Measurements from ENCODE around the gene ZNF862.

The ZNF862 gene

DNA sequence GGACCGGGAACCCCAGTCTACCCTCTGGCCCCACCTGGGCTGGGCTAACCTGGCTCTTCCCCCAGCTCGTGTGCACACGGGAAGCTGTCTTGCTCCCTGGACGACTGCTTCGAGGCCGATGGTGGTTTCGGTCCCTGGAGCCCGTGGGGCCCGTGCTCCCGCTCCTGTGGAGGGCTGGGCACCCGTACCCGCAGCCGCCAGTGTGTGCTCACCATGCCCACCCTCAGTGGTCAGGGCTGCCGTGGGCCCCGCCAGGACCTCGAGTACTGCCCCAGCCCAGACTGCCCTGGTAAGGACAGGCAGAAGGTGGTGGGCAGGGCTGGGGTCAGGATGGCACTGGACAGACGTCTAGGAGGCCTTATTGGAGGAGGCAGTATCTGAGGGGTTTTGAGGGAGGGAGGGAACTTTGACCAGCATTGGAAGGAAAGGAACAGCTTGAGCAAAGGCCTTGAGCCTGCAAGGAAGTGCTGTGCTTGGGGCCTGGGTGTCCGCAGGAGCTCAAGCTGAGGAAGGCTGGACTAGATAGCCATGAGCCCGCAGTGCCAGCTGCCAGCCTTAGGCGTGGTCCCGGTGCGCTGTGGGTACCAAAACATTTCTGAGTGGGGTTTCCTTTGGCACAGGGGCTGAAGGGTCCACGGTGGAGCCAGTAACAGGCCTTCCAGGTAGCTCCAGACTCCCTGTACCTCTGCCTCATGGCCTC lies 20.2 kb upstream of the ZNF862 start:
- DNase-seq (ENCODE audit: low spot score) = no peak
- TF ChIP-seq, protein P1, sequence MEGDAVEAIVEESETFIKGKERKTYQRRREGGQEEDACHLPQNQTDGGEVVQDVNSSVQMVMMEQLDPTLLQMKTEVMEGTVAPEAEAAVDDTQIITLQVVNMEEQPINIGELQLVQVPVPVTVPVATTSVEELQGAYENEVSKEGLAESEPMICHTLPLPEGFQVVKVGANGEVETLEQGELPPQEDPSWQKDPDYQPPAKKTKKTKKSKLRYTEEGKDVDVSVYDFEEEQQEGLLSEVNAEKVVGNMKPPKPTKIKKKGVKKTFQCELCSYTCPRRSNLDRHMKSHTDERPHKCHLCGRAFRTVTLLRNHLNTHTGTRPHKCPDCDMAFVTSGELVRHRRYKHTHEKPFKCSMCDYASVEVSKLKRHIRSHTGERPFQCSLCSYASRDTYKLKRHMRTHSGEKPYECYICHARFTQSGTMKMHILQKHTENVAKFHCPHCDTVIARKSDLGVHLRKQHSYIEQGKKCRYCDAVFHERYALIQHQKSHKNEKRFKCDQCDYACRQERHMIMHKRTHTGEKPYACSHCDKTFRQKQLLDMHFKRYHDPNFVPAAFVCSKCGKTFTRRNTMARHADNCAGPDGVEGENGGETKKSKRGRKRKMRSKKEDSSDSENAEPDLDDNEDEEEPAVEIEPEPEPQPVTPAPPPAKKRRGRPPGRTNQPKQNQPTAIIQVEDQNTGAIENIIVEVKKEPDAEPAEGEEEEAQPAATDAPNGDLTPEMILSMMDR (IDR thresholded peaks at IDR 0.05; ENCODE audit: extremely low read depth, insufficient read depth, missing control alignments) = no peak
- in situ Hi-C loops (cut with MboI; ENCODE audit: low pct_unique_long_range_greater_than_20kb, low sequenced_read_pairs, unreplicated experiment) = no loop called here

DNA sequence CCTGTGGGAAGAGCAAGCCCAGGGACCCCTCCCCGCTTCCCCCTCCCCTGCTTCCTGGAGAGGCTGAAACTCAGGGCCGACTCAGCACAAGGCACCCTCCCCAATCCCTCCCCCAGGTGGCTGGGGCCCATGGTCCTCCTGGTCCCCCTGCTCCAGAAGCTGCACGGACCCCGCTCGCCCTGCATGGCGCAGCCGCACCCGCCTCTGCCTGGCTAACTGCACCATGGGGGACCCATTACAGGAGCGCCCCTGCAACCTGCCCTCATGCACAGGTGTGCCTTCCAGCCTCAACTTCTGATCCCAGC lies 19.7 kb upstream of the ZNF862 start:
- TF ChIP-seq, protein P1 (IDR thresholded peaks at IDR 0.05; ENCODE audit: extremely low read depth, insufficient read depth, missing control alignments) = no peak
- in situ Hi-C loops (cut with MboI; ENCODE audit: low pct_unique_long_range_greater_than_20kb, low sequenced_read_pairs, unreplicated experiment) = no loop called here
- DNase-seq (ENCODE audit: low spot score) = no peak

DNA sequence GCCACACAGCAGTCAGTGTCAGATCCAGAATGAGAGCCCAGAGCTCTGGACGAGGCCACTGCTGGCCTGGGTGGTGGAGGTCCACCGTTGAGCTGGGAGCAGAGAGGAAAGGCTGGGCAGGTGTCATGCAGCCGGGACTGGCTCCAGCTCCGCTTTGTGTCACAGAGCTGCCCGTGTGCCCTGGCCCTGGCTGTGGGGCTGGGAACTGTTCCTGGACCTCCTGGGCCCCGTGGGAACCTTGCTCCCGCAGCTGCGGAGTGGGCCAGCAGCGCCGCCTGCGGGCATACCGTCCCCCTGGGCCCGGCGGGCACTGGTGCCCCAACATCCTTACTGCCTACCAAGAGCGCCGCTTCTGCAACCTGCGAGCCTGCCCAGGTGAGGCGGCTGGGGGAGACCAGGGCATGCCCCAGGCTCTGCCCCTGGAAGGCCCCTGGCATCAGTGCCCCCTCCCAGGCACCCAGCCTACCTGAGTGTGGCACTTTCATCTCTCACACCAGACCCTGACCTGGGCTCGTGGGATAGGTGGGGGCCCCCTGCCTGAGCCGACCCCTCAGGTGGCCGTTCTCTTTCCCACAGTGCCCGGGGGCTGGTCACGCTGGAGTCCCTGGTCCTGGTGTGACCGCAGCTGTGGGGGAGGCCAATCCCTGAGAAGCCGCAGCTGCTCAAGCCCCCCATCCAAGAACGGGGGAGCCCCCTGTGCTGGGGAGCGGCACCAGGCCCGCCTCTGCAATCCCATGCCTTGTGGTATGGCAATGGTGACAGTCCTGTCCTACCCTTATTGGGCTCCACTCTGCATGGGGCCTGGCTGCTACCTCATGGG lies 18.8 kb upstream of the ZNF862 start:
- in situ Hi-C loops (cut with MboI; ENCODE audit: low pct_unique_long_range_greater_than_20kb, low sequenced_read_pairs, unreplicated experiment) = no loop called here
- TF ChIP-seq, protein P1 (IDR thresholded peaks at IDR 0.05; ENCODE audit: extremely low read depth, insufficient read depth, missing control alignments) = no peak
- no peak for DNase-seq (ENCODE audit: low spot score)

DNA sequence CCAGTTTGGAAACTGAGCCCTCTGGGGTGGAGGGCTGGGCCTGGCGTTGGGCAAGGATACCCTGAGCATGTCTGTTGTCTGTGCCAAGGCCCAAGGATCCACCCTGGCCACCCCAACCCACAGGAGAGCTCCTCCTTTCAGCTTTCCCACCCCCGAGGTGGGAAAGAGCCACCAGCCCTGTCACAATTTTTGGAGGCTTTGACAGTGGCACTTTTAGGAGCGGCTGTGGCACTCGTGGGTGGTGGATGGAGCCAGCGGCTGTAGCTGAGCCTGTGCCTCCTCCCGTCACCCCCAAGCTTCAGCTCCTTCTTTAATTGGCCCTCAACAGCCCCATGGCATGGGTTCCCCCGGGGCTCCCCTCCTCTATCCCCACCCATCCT lies 18.2 kb upstream of the ZNF862 start:
- in situ Hi-C loops (cut with MboI; ENCODE audit: low pct_unique_long_range_greater_than_20kb, low sequenced_read_pairs, unreplicated experiment) = no loop called here
- no peak for DNase-seq (ENCODE audit: low spot score)
- TF ChIP-seq, protein P1 (IDR thresholded peaks at IDR 0.05; ENCODE audit: extremely low read depth, insufficient read depth, missing control alignments) = no peak

DNA sequence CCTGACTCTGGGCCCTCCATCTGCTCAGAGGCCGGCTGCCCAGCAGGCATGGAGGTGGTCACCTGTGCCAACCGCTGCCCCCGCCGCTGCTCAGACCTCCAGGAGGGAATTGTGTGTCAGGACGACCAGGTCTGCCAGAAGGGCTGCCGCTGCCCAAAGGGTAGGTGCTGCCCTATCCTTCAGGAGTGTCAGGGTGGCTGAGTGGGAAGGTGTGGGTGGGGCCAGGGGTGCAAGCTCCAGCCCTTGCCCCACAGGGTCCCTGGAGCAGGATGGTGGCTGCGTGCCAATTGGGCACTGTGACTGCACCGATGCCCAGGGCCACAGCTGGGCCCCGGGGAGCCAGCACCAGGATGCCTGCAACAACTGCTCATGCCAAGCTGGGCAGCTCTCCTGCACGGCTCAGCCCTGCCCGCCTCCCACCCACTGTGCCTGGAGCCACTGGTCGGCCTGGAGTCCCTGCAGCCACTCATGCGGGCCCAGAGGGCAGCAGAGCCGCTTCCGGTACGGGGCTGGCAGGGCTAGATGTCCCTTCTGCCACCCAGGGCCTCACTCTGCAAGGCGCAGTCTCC lies 17.5 kb upstream of the ZNF862 start:
- in situ Hi-C loops (cut with MboI; ENCODE audit: low pct_unique_long_range_greater_than_20kb, low sequenced_read_pairs, unreplicated experiment) = no loop called here
- no peak for DNase-seq (ENCODE audit: low spot score)
- TF ChIP-seq, protein P1 (IDR thresholded peaks at IDR 0.05; ENCODE audit: extremely low read depth, insufficient read depth, missing control alignments) = no peak

DNA sequence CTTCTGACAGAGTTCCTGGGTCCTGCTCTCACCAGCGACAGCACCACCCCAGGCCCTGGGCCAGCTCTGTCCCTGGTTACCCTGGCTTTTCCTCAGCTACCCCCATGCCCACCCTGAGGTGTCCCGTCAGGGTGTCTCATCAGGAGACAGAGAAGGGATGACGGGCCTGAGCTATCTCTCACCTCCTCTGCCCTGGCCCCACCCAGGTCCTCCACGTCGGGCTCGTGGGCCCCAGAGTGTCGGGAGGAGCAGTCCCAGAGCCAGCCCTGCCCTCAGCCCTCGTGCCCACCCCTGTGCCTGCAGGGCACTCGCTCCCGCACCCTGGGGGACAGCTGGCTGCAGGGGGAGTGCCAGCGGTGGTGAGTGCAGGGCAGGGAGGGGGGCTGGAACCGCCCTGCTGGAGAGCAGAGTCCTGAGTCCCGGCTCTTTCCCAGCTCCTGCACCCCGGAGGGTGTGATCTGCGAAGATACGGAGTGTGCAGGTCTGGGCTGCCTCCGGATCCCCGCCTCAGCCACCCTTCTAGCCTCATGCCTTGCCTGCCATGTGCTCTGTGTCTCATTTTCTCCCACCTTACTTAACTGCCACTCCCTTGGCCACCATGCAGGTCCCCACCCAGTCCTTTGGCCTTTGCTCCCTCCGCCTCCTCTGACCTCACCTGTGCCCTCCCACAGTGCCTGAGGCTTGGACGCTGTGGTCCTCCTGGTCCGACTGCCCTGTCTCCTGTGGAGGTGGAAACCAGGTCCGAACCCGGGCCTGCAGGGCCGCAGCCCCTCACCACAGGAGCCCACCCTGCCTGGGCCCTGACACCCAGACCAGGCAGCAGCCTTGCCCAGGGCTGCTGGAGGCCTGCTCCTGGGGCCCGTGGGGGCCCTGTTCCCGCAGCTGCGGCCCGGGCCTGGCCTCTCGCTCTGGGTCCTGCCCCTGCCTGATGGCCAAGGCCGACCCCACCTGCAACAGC lies 16.7 kb upstream of the ZNF862 start:
- TF ChIP-seq, protein P1 (IDR thresholded peaks at IDR 0.05; ENCODE audit: extremely low read depth, insufficient read depth, missing control alignments) = no peak
- DNase-seq (ENCODE audit: low spot score) = no peak
- in situ Hi-C loops (cut with MboI; ENCODE audit: low pct_unique_long_range_greater_than_20kb, low sequenced_read_pairs, unreplicated experiment) = no loop called here
